IPS-11a (cell line): ENCODE measurements around the gene FNDC11.
"Not testable (repeated sequence)": the region's sequence is repeated elsewhere in the genome, so short reads cannot be mapped to it uniquely, and the experiment has no call there.

ENCODE experiments used
- H3K4me3 ChIP-seq: one replicate; pipeline ENCODE4 v1.5.1; 2013; ENCODE audit warnings: low read depth, low read length, control low read depth

The FNDC11 gene, protein sequence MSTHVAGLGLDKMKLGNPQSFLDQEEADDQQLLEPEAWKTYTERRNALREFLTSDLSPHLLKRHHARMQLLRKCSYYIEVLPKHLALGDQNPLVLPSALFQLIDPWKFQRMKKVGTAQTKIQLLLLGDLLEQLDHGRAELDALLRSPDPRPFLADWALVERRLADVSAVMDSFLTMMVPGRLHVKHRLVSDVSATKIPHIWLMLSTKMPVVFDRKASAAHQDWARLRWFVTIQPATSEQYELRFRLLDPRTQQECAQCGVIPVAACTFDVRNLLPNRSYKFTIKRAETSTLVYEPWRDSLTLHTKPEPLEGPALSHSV

DNA sequence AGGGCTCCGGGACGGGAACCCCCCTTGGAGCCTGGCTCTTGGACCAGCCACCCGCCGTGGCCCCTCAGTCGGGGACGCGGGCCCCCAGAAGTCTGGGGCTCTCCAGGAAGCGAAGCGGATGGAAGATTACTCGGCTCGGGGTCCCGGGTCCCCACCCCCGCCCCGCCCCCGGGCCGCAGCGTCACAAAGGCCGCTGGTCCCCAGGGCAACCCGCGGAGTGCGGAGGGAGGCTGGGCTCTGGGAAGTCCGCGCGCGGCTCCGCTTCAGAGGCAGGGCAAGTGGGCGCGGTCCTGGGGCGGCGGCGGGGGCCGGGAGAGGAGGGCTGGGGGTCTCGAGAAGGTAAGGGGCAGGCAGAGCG, at the start of gene FNDC11:
Gene FNDC11 (plus strand): TSS at position 227 of the 358 bp plus-strand sequence. CDS start 1,505 bp downstream, outside the sequence.
- H3K4me3 ChIP-seq: peak within 1 kb of the TSS; percentile 59

DNA sequence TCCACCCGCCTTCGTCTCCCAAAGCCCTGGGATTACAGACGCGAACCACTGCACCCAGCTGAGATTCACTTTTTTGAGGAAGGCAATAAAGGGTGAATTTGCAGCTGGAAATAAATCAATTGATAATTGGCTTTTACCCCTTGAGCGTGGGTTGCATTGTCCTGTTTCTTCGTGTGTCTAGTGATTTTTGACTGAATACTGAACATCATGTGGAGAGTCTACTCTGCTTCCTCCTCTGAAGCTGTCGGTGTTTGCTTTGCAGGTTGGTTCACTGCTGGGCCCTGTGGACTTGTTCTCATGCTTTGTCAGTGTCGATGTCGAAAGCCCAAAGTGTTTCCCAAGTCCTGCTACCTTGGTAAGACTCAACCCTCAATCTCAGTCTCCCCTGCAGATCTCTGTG, 49.3 kb upstream of the FNDC11 start:
- H3K4me3 ChIP-seq: no peak overlapping the region

DNA sequence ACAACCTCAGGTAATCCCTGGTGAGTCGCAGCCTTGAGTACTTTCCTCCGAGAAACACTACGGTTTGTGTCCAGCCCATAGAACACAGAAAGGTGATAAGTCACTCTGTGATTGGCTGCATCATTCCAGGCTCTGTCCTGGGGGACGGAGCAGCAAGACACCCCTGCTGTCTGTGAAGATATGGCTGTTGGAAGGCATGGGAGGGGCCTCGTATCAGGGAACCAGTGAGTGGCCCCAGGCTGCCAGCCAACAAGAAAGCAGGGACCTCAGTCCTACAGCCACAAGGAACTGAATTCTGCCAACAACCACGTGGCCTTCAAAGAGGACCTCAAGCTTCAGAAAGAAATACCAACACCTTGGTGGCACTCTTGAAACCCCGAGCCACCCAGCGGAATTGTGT, 48.7 kb upstream of the FNDC11 start:
- no peak overlapping the region for H3K4me3 ChIP-seq

DNA sequence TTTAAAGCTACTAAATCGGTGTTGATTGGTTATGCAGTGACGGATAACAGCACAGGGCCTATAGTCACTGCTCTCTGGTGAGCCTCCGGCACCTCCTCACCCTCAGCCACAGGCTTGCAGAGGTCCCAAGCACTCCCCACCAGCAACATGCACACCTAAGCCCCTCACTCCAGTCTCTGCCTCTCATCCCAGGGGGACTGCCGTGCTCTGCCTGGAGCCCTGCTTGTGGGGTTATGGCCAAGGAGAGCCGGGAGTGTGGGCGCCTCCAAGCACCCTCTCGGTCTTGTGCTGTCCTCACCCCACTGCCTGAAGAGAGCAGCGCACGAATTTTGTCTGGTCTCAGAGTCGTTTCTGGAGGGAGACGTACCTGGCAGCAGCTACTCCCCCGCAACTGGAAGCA, 48.2 kb upstream of the FNDC11 start:
- no peak overlapping the region for H3K4me3 ChIP-seq

DNA sequence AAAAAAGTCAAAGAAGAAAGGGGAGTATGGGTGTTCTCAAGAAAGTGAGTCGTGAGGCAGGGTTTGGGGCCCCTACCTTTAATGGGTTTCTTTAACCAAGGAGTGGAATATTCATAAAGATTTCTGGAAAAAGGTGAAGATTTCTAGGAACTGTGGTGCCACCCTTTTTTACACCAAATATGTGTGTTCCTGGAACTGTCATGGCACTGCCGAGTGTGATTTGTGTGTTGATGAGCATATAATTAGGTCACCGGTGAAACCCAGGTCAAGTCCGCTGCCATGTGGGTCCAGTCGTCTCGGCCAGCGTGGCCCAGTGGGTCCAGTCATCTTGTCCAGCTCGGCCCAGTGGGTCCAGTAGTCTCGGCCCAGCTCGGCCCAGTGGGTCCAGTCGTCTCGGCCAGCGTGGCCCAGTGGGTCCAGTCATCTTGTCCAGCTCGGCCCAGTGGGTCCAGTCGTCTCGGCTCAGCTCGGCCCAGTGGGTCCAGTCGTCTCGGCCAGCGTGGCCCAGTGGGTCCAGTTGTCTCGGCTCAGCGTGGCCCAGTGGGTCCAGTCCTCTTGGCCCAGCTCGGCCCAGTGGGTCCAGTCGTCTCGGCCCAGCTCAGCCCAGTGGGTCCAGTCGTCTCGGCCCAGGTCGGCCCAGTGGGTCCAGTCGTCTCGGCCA, 46.7 kb upstream of the FNDC11 start:
- no peak overlapping the region for H3K4me3 ChIP-seq

DNA sequence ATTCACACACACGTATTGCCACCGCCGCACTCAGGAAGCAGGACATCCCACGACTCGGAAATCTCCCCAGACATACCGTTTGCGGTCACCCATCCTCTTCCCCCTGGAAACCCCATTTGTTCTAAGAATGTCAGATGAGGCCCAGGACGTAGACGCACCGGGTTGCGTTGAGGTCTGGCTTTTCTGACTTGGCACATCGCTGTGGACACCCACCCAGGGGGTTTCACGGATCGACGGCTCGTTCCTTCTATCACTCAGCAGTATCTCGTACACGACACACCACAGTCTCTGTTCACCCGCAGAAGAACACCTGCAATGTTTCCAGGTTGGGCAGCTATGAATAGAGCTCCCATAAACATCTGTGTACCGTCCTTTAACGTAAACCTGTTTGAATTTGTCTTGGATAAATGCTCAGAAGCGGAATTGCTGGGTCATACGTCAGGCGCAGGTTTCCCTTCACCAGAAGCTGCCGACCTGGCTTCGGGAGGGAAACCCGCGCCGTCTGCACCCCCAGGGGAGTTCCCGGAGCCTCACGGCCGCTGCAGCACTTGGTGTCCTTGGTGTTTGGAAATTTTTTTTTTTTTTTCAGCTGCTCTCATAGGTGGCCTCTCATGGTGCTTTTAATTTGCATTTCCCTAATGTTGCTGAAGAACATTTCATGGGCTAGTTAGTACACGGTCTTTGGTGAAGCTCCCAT, 45.7 kb upstream of the FNDC11 start:
- no peak overlapping the region for H3K4me3 ChIP-seq

DNA sequence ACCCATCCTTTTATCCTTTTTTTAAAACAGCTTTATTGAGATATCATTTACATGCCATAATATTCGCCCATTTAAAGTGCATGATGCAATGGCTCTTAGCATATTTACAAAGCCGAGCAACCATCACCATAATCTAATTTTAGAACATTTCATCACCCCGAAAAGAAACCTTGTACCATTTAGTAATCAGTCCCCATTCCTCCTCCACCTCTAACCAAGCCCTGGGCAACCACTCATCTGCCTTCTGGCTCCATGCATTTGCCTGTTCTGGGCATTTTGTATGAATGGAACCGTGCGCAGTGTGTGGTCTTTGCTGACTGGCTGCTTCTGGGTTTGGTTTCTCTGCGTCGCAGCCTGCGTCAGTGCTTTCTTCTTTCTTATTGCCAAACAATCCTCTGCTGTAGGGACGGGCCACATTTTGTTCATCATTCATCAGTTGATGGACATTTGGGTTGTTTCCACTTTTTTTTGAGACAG, 44.8 kb upstream of the FNDC11 start:
- no peak overlapping the region for H3K4me3 ChIP-seq

DNA sequence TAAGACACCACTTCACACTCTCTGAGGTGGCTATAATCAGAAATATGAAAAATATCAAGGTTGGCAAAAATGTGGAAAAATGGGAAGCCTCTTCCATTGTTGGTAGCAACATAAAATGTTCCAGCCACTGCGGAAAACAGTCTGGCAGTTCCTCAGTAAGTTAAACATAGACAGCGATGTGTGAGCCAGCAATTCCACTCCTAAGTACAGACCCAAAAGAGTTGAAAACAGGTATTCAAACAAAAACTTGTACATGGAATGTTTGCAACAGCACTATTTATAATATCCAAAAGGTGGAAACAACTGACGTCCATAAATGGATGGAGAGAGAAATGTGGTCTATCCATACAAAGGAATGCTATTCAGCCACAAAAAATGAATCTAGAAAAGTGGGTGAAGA, 40.8 kb upstream of the FNDC11 start:
- no peak overlapping the region for H3K4me3 ChIP-seq

DNA sequence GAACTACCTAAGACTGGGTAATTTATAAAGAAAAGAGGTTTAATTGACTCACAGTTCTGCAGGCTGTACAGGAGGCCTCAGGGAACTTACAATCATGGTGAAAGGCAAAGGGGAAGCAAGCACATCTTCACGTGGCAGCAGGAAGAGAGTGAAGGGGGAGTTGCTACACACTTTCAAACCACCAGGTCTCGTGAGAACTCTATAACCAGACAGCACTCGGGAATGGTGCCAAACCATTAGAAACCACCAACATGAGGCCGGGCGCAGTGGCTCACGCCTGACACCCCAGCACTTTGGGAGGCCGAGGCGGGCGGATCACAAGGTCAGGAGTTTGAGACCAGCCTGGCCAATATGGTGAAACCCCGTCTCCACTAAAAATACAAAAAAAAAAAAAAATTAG, 39.4 kb upstream of the FNDC11 start:
- not testable (repeated sequence) for H3K4me3 ChIP-seq

DNA sequence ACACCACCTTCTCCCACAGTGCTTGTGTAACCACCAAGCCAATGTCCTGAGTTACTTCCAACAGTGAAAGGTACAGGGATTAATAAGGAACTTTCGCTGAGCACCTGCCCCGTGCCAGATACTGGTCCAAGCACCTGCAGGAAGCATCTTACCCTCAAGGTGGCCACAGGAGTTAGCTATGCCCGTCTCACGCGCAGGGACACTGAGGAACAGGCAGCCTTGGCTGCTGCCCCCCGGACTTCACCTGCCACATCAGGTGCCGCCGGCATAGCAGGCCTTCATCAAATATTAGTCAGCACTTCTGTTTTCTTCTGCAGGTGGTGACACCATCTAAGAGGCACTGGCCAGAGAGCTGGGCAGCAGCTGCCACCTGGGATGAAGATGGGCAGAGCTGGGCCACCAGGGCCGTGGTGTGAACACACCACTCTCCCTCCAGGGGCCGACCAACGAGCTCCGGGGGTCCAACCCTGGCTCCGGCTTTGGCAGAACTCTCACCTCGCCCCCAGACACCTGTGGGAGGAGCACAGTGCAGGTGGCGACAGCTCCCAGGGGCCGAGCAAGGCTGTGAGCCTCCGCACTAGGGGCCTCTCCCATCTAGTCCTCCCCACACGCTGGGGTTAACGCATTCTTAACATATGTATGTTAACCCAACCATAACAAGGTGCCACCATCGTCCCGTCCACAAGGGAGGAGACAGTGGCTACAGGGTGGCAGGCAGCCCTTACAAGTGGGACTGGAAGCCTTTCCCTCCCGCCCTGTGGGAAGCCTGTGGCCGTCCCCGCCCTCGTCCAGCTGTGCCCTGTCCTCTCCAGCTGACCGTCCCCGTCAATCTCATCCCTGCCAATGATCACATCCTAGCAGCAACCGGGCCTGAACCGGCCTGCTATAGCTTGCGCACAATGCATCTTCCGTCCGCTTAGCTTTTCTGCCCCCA, 36.3 kb upstream of the FNDC11 start:
- no peak overlapping the region for H3K4me3 ChIP-seq

DNA sequence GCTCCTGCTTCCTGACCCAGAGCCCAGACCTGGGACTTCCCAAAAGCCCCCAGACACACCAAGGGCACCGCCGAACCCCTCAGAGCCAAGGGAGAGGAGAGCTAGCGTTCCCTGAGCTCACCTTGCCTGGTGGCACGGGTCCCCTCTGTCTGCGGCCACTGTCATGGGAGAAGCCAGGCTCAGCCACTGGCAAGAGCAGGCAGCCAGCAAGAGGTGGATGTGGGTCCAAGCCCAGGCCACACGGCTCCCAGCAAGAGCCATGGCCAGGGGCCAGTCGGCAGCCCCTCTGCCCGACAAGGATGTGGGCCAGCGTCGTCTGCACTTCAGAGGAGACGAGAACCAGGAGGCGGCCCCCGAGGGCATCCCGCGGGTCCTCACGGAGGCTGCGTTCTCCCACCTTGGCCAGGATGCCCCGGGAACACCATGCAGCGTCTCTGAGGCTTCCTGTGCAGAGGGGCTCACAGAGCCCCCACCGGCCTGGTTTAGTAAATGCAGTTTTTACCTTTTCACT, 35.6 kb upstream of the FNDC11 start:
- H3K4me3 ChIP-seq: no peak overlapping the region

DNA sequence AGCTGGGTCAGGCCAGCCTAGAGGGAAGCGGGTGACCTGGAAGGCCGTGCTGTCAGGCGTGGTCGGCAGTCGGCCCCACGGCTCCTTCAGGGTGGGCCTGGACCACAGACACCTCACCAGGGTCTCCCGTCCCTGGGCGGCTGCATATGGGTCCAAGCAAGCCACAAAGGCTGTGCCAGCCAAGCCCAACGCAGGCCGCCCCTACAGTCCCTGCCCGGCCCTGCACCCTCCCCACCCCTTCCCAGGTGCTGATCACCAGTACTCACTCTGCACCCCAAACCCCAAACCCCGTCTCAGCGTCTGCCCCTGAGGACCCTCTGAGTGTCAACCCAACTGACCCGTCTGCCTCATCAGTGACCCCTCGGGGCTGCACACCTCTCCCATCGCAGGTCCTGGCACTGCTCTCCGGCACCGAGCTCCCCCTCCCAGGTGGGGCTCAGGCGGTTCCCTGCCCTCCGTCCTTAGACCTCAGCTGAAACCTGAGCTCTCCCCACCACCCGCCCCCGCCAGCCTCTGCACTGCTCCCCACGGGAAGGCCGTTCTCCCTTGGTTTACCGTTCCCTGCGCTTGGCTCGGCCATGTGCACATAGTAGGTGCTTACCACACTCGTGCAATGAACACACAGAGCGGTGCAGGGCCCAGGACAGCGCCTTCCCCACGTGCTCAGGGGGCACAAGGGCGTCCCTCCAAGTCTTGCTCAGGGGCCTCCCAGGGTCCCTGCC, 34.9 kb upstream of the FNDC11 start:
- H3K4me3 ChIP-seq: peak overlapping the region; percentile 15

DNA sequence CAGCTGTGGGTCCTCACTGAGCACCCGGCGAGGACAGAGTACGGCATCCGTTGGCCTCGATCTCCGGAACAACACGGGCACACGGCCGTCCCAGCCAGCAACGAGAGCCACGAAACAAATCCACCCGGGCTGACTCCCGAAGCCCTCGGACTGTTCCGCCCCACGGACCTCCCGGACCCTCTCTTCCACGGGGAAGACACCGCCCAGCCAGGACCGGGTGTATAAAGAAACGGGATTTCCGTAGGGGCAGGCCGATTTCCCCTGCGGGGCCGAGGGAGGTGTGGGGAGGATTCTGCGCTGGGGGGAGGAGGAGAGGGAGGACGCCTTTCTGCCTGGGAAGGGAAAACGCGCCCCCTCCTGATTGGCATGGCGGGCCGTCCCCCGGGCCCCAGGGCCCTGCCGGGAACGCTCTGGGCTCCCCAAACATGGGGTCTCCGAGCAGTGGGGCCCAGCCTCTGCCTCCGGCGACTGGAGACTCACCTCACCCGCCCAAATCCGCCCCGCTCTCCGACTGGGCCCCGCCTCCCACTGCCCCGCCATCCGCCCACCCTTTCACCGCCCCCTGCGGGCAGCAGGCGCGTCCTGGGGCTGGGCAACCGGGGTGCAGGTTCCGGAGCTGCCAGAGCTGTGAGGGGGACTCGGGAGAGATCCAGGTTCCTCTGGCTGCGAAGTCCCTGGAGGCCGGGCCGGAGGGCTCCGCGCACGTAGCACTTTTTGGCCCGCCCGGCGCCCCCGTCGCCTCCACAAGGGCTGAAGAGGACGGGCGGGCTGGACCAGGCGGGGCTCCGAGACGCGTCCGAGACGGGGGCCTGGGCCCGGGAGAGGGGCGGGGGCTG, 34.1 kb upstream of the FNDC11 start:
- peak overlapping the region; percentile 45 for H3K4me3 ChIP-seq

DNA sequence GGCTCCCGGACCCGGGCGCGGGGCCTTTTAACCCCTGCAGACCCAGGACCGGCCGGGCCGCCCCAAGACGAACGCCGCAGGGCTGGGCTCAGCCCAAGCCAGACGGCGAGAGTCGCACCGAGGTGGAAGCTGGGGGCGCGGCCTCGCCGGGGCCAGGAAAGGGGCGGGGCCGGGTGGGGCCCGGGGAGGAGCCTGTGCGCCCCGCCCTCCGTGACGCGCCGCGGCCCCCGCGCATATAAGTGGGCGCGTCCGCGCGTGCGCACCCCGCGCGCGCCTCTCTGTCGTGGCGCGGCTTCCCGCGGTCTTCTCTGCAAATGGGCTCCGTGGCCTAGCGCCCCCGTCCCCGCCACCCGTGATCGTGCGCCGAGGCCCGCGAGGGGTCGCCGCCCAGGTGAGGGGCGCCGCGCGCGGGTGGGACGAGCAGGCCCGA, 33.4 kb upstream of the FNDC11 start, which contains the start of gene PPDPF:
Gene PPDPF (plus strand): TSS at position 262 of the 430 bp plus-strand sequence. CDS start 544 bp downstream, outside the sequence.
- H3K4me3 ChIP-seq: peak within 1 kb of the TSS; percentile 89

DNA sequence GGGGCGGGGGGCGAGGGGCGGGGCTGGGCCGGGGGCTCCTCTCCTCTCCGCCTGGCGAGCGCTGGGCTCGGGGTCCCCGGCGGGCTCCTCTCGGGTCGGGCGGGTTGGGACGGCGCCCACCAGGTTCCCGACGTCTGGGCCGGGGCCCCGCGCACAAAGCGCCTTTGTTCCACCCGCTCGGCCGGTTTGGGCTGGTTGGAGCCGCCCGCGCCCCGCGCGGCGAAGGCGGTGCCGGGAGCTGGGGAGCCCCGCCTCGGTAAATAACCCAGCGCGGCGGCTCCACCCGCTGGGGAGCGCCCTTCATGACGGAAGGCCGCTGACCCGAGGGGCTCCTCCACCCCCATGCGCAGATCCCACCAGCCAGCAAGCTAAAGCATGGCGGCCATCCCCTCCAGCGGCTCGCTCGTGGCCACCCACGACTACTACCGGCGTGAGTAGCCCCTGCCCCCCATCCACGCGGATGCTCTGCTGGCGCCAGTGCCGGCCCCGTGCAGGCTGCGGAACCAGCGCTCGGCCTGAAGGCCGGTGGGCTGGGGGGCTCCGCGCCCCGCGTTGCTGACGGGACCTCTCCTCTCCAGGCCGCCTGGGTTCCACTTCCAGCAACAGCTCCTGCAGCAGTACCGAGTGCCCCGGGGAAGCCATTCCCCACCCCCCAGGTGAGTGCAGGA, 32.9 kb upstream of the FNDC11 start:
- H3K4me3 ChIP-seq: peak overlapping the region; percentile 89

DNA sequence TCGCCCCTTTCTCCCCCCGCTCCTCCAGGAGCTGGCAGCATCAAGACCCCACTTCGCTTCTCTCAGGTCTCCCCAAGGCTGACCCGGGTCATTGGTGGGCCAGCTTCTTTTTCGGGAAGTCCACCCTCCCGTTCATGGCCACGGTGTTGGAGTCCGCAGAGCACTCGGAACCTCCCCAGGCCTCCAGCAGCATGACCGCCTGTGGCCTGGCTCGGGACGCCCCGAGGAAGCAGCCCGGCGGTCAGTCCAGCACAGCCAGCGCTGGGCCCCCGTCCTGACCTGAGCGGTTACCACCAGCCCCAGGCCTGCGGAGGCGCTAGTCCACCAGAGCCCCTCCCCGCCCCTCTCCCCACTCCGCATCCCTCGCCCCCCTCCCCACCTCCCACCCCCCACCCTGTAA, 32.4 kb upstream of the FNDC11 start:
- H3K4me3 ChIP-seq: peak overlapping the region; percentile 89

DNA sequence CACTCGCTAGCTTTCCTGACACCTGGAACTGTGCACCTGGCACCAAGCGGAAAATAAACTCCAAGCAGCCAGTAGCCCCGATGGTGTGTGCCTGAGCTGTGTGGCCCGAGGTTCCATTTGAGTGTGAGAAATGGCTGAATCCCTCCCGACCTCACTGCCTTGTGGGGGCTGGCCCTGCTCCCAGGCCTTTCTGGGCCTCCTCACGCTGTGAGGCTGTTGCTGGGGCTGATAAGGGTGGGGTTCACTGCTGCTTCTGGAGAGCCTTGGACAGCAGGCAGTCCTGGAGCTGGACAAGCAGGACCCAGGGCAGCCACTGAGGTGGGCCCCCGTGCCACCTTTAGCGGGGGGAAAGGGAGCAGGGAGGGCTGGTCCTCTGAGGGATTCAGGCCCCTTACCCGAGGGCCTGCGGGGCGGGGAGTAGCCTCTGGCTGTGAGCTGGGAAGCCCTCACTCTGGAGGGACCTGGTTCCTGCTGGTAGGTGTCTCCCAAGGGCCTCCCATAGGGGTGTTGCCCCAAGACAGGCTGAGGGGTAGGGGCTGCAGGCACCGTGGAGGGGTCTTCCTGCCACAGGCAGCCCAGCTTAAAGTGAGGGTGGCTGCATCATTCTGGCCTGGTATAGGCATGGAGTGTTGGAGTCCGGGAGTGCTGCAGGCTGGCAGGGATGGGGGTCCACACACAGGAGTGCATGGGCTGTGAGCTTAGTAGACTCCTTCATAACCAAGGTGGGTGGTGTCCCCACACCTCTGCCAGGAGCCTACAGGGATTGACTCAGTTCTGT, 31.7 kb upstream of the FNDC11 start:
- no peak overlapping the region for H3K4me3 ChIP-seq
